GM18909 (cell line): Measurements from ENCODE around the gene AGAP3.
"Not testable (repeated sequence)": the region's sequence is repeated elsewhere in the genome, so short reads cannot be mapped to it uniquely, and the experiment has no call there.

Experiments
- ATAC-seq: cut with Tn5 transposase; IDR thresholded peaks from one replicate; pipeline ENCODE4 v1.9.1; 2021; ENCODE audit warnings: mild to moderate bottlenecking; ENCODE audit not compliant: unreplicated experiment, poor library complexity

AGAP3 gene

DNA sequence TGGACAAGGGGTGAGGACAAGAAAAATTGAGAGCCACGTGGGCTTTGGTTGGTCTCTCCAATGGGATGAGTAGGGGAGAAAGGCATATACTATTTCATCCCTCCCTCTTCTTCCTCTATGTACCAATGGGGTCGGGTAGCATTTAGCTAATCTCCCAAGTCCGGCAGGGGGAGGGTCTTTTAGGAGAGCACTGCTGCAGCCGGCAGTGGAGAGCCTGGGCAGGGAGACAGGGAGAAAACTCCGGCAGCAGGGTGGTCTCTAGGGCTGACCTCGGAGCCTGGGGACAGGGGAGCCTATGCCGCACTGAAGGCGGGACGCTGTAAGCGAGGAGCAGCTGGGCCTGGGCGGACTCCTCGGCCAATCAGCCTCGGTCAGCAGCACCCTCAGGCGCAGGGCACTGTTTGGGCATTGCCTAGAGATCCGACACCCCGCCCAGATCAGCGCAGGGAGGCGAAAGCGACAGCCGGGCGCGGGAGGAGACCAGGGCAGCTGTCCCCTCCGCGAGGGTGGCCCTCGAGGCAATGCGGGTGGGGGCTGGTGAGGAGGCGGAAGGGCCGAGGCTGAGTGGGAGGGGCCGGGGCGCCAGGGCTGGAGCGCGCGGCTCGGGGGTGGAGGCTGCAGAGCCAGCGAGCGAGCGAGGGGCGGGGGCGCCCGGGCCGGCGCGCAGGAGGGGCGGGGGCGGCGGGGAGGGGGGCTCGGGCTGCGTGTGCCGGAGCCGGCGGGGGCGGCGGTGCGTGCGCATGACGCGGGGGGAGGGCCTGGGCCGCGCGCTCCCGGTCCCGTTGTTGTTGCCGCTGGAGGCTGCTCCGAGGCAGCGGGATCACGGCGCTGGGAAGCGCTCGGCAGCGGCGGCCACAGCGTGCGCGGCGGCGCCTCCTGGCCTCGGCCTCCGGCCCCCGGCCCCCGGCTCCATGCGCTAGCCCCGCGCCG is at the start of gene AGAP3:
Gene AGAP3 (plus strand): TSS at position 785 of the 930 bp plus-strand sequence. CDS start 267 bp downstream, outside the sequence.
- ATAC-seq, result peak; percentile 42

- no peak for ATAC-seq
Measured at GRCh38 chr7:151038951-151039849, 47.1 kb upstream of the AGAP3 start.

GRCh38 chr7:151039850-151040548 is 46.3 kb upstream of the AGAP3 start:
- no peak for ATAC-seq

DNA sequence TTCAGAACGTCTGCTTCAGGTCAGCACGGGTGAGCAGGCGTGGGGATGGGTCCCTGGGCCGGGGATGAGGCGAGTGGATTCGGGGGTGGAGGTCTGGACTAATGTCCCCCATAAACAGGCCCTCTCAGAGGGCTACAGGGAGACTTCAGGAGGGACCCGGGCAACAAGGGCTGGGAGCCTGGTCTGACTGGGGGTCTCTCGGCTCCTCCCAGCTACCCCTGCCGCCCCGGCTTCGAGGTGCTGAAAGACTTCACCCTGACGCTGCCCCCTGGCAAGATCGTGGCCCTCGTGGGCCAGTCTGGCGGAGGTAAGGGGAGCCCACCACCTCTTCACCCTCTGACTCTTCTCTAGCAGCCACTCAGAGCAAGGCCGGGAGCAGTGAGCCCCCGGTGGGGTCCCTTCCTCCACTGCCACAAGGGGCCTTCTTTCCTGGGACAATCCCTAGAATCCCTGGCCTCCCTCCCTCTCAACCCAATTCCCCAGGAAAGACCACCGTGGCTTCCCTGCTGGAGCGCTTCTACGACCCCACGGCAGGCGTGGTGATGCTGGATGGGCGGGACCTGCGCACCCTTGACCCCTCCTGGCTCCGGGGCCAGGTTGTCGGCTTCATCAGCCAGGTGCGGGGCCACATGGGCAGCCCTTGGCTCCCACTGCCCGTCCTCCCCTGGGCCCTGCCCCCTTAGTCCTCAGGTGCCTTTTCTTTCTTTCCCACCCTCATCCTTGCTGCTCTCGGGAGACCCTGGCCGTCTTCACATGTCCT is 45.5 kb upstream of the AGAP3 start:
- no peak for ATAC-seq

DNA sequence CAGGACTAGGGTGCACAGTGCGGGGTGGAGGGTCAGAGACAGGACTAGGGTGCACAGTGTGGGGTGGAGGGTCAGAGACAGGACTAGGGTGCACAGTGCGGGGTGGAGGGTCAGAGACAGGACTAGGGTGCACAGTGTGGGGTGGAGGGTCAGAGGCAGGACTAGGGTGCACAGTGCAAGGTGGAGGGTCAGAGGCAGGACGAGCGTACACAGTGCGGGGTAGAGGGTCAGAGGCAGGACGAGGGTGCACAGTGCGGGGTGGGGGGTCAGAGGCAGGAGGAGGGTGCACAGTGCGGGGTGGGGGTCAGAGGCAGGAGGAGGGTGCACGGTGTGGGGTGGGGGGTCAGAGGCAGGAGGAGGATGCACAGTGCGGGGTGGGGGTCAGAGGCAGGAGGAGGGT is 42.8 kb upstream of the AGAP3 start:
- ATAC-seq, result not testable (repeated sequence)

DNA sequence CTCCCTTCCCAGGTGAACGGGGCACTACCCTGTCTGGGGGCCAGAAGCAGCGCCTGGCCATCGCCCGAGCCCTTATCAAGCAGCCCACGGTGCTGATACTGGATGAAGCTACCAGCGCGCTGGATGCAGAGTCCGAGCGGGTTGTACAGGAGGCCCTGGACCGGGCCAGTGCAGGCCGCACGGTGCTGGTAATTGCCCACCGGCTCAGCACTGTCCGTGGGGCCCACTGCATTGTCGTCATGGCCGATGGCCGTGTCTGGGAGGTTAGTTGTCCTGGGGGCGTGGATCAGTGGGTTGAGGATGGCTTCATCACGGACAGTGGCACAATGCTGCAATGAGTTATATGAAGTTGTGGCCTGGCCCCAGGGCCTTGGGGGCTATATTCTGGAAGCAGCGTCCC is 42.3 kb upstream of the AGAP3 start:
- ATAC-seq, result no peak

DNA sequence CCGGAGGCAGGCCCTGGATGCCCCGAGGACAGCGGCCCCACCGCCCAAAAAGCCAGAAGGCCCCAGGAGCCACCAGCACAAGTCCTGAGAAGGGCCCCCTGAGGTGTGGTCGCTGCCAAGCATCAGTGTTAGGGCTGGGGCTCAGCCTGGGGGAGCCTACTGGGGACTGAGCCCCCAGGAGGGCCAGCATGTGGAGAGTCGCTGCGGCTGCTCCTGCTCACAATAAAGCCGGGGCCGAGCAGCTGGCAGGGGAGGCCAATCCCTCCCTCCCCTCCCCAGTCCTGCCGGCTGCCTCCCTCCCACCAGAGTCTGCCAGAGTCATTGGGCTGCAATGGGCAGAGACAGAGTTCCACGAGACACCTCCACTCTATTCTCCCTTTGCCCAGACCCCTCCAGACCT is 41.0 kb upstream of the AGAP3 start:
- no peak for ATAC-seq

- ATAC-seq, result no peak
Measured at GRCh38 chr7:151045967-151046366, 40.3 kb upstream of the AGAP3 start.

GRCh38 chr7:151046603-151047573 is 39.4 kb upstream of the AGAP3 start:
- ATAC-seq, result no peak

GRCh38 chr7:151047976-151048815 is 38.1 kb upstream of the AGAP3 start, which contains the start of gene ASIC3:
Gene ASIC3, plus strand, starts transcription at chr7:151048531. Its CDS starts 355 bp downstream, at chr7:151048886.
- ATAC-seq, result no peak

DNA sequence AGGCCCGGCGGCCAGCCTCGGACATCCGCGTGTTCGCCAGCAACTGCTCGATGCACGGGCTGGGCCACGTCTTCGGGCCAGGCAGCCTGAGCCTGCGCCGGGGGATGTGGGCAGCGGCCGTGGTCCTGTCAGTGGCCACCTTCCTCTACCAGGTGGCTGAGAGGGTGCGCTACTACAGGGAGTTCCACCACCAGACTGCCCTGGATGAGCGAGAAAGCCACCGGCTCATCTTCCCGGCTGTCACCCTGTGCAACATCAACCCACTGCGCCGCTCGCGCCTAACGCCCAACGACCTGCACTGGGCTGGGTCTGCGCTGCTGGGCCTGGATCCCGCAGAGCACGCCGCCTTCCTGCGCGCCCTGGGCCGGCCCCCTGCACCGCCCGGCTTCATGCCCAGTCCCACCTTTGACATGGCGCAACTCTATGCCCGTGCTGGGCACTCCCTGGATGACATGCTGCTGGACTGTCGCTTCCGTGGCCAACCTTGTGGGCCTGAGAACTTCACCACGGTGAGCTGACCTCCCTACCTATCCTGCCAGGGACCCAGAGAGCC is 37.3 kb upstream of the AGAP3 start:
- no peak for ATAC-seq

GRCh38 chr7:151051108-151051507 is 35.2 kb upstream of the AGAP3 start:
- no peak for ATAC-seq

DNA sequence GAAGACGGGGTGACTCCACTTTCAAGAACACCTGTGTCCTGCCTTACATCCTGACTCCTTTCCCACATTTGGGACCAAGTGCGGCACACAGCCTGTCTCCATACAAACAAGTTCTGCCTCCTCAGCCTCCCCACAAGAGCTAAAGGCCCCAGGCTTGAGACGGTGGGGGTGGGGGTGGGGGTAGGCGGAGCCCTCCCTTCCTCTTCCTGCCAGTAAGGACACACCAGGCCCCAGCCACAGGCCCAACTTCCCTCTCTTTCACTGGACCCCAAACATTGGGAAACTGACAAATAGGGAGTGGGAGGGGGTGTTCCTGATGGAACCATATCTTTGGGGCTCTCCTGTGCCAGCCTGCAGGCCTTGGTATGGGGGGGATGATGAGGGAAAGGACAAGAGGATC is 33.2 kb upstream of the AGAP3 start:
- ATAC-seq, result no peak

- ATAC-seq, result no peak
Measured at GRCh38 chr7:151053751-151054150, 32.5 kb upstream of the AGAP3 start.

GRCh38 chr7:151056283-151056665 is 30.0 kb upstream of the AGAP3 start:
- no peak for ATAC-seq

- no peak for ATAC-seq
Measured at GRCh38 chr7:151056666-151057505, 29.4 kb upstream of the AGAP3 start.
